ENCODE results near the gene UCN.

- no peak for TF ChIP-seq EZH2 (IDR thresholded peaks at IDR 0.05; ENCODE audit: low read length)
- TF ChIP-seq CTCF (optimal IDR thresholded peaks at IDR 0.05 in 1 of 3, IDR thresholded peaks at IDR 0.05 in 1 of 3, conservative IDR thresholded peaks at IDR 0.05 in 1 of 3; ENCODE audit: extremely low read depth in 1 of 3, insufficient read depth in 2 of 3, low read length in 3 of 3) = no peak
These were observed 50.2 kb downstream of the UCN start for GRCh38 chr2:27258051-27258450.

Data from keratinocyte (primary cell).